HL-60/S4 treated with phorbol 12-myristate 13-acetate at 8.2 ng/mL for 4 days and 3 days (cell line): ENCODE results near the gene CPE.

Experiments
- in situ Hi-C: fragments of 300-500 bp; cut with MboI; formaldehyde crosslinking; loops from 2 replicates; pipeline ENCODE4 v1.15.0; 2022; ENCODE audit warnings: low sequenced_read_pairs

The CPE gene

GRCh38 chr4:165361810-165362209 is 17.0 kb upstream of the CPE start:
- in situ Hi-C loops, result no loop called here

- in situ Hi-C loops, result no loop called here
Measured at GRCh38 chr4:165364452-165365080, 14.2 kb upstream of the CPE start.

GRCh38 chr4:165367040-165367439 is 11.8 kb upstream of the CPE start:
- in situ Hi-C loops, result no loop called here

GRCh38 chr4:165368114-165368513 is 10.7 kb upstream of the CPE start:
- in situ Hi-C loops, result no loop called here

GRCh38 chr4:165368567-165368966 is 10.2 kb upstream of the CPE start:
- in situ Hi-C loops, result no loop called here

GRCh38 chr4:165369522-165369921 is 9.3 kb upstream of the CPE start:
- in situ Hi-C loops, result no loop called here

GRCh38 chr4:165370530-165370929 is 8.3 kb upstream of the CPE start:
- in situ Hi-C loops, result no loop called here

GRCh38 chr4:165375465-165375864 is 3.3 kb upstream of the CPE start:
- in situ Hi-C loops, result no loop called here

- in situ Hi-C loops, result no loop called here
Measured at GRCh38 chr4:165378398-165378744, 437 bp upstream of the CPE start.

GRCh38 chr4:165379678-165380064 is 863 bp downstream of the CPE start:
- in situ Hi-C loops, result no loop called here

GRCh38 chr4:165380805-165381204 is 2.0 kb downstream of the CPE start:
- in situ Hi-C loops, result no loop called here

- in situ Hi-C loops, result no loop called here
Measured at GRCh38 chr4:165381821-165382373, 3.1 kb downstream of the CPE start.

GRCh38 chr4:165382640-165383039 is 3.8 kb downstream of the CPE start:
- in situ Hi-C loops, result no loop called here

GRCh38 chr4:165383591-165384073 is 4.8 kb downstream of the CPE start:
- in situ Hi-C loops, result no loop called here

GRCh38 chr4:165384186-165384585 is 5.4 kb downstream of the CPE start:
- in situ Hi-C loops, result no loop called here

- in situ Hi-C loops, result no loop called here
Measured at GRCh38 chr4:165384598-165384997, 5.8 kb downstream of the CPE start.

GRCh38 chr4:165385126-165385525 is 6.3 kb downstream of the CPE start:
- in situ Hi-C loops, result no loop called here

GRCh38 chr4:165386328-165386727 is 7.5 kb downstream of the CPE start:
- in situ Hi-C loops, result no loop called here

- in situ Hi-C loops, result no loop called here
Measured at GRCh38 chr4:165388756-165389155, 9.9 kb downstream of the CPE start.

- in situ Hi-C loops, result no loop called here
Measured at GRCh38 chr4:165393051-165393450, 14.2 kb downstream of the CPE start.

- in situ Hi-C loops, result no loop called here
Measured at GRCh38 chr4:165393704-165394103, 14.9 kb downstream of the CPE start.

- in situ Hi-C loops, result no loop called here
Measured at GRCh38 chr4:165394275-165394674, 15.5 kb downstream of the CPE start.

GRCh38 chr4:165398570-165398969 is 19.8 kb downstream of the CPE start:
- in situ Hi-C loops, result no loop called here
